ENCODE data around the gene VWDE.

The VWDE gene

DNA sequence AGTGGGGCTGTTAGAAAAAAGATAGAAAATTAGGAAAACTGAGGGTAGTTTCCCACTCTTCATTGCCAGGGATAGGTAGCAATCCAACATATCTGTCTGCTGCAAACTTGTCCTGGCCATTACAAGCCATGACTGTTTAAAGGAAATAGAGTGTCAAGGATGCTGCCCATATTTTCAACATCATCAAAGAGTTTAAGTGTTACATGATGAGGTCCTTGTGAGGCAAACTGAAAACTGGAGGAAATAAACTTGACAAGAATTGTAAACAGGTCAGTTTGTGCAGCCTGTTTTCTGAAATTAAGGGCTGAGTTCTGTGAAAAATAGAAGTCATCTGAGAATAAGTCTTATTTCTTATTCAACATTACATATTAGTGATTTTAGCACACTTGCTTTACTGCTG is 78.0 kb downstream of the VWDE start:
- no peak for DNase-seq

DNA sequence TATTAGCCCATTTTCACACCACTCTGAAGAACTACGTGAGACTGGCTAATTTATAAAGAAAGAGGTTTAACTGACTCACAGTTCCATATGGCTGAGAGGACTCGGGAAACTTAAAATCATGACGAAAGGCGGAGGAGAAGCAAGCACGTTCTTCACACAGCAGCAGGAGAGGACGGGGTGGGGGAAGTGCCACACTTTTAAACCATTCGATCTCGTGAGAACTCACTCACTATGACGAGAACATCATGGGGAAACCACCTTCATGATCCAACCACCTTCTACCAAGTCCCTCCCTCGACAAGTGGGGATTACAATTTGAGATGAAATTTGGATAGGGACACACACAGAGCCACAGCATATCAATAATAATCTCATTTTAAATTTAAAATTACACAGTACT is 80.2 kb downstream of the VWDE start:
- no peak for DNase-seq

DNA sequence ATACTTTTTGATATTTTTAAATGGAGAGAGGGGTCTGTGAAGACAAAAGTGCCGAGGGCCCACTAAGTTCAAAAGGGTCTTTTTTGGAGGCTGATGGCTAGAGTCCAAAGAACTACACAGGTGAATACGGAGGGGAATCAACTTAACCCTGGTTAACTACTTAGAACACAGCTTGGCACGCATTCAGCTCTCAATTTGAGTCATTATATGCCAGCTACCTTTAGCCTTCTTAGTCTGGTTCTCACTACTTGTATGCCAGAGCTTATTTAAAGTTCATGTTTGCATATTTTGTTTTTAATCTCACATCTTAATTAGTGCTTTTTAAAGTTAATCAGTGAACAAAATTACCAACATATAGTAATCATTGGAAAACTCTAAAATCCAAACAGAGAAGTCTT is 80.8 kb downstream of the VWDE start:
- no peak for DNase-seq

DNA sequence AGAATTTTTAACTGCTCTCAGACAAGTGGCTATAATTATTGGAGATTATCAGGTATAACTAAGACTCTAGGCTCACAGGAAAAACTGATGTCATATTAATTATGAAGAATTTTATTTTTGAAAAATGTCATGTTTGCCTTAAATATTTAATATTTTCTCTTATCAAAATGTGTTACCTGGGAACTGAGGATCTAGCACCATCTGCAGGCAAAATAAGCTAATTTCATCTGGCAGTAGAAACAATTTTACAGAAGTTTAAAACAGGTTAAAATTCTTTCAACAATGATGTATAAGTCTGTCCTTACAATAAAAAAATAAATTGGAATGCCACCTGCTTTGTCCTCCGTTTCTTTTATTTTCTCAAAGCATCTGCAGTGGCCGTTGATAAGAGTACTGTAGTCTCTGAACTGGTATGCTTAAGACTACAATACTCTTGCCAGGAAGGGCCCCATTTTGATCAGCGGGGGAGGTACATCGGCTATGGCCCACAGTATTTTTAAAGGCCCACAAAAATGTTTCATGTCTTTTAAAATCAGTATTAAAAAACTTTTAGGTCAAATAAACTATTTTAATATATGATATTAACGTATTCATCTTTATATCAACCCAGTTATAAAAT is 81.3 kb downstream of the VWDE start:
- no peak for DNase-seq

DNA sequence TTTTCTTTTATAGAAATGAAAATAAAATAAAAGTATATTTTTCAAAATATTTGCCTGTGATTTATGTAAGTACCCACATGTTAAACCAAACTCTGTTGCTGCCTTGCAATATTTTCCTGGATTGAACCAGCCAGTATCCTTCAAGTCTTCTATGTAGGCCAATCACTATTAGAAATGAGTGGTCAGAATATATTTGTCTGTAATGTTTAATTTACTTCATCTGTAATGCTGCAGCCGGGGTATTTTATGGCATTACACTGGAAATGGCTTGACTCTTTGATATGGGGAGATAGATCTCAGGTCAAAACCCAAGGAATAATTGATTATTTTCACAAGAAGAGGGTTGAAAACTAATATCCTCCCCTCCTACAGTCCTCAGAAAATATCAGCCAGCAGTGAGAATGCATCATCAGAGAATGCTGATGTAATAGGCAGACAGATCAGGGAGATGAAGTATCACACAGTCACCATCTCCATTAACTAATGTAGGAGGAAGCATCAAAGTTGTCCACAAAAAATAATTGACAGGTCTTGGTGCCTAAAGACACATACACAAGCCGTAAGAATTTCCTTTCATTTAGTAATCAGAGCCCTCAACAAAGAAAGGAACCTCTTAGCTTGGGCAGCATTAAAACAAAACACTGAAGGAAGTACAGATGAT is 82.5 kb downstream of the VWDE start:
- DNase-seq, result no peak

DNA sequence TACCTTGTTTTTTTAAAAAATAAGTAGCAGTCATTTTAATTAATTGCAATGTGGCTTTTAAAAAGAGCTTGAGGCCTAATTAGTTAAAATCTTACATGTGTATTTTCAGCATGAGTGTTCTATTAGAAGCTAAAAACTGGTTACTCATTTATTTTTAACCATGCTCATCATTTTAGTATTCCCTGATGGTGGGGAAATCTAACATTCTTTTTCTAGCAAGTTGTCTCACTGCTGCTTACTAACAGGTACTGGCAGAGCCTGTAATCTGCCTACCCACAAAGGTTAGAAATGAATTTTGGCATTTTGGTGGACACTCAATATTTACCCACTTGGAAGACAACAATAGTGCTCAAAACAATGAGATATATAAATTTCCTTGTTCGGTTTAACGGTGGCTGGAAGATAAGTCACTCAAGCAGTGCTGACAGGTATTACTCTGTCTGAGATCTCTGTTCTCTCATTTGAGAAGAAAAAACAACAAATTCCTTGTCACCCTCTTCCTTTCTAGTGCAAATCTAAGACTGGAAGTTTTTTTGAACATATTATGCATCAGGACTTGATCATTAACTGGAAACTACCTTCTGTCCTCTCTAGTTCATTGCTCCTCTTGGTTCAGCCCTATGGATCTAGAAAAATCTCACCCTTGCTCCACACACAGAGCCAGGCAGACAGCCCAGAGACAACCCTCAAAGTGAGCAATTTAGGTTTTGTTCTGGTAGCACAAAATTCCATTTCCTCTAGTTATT is 83.3 kb downstream of the VWDE start:
- DNase-seq, result no peak

DNA sequence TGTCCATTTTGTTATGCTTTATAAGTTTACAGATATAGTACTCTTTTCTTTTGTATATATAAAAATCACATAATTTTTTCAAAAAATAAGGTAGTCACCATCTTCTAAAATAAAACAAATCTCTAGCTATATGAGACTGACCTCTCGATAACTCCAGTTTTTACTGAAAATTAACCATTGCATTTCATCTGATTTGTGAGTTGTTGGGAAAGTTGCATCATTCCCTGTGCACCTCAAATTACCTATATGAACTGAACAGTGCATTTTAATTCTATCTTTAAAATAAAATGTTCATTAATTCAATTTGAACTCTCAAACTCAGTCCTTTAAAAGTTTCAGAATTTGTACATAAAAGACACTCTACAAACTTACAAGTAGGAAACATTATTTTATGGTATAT is 86.0 kb downstream of the VWDE start:
- DNase-seq, result no peak

DNA sequence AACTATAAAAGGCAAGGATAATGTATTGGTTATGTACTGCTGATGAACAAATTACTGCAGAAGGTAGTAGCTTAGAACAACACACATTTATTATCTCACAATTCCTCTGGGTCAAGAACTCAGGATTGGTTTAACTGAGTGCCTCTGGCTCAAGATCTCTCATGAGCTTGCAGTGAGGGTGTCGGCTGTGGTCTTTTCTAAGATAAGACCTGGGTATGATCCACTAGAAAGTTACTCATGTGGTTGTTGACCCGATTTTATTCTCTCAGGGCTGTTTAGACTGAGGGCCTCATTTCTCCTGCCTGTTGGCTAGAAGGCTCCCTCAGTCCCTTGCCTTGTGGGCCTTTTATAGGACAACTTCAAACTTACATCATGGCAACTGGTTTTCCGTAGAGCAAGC is 86.7 kb downstream of the VWDE start:
- no peak for DNase-seq

DNA sequence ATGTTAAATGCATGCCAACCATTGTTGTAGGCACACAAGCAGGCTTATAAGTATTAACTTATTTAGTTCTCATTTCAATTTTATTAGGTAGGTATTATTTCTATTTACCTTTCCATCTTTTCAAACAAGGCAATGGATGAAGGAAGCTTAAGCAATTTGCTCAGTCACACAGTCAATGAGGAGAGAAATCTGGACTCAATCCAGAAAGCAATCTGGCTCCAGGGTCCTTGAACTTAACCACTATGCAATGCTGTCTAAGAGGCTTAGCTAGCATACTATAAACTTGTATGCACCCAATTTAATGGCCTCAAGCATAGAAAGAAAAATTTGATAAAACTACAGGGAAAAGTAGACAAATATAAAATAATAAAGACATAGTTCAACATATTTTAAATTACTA is 88.6 kb downstream of the VWDE start:
- DNase-seq, result no peak

DNA sequence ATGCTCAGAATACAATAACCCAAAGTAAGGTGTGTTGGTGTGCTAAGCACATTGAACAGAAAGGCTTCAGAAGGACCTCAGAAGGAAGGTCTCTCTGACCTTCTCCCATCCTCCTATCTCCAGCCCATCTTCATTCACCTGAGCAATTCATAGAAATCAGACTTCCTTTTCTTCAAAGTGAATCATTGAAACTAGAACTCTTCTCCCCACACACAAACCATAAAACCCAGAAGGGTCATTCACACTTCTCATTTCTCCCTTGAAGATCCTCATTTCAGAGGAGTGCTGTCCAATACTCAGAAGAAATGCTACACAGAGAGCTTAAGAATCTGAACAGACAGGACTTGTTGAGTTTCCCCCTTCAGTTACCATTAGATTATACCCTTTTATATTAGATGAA is 89.5 kb downstream of the VWDE start:
- no peak for DNase-seq

DNA sequence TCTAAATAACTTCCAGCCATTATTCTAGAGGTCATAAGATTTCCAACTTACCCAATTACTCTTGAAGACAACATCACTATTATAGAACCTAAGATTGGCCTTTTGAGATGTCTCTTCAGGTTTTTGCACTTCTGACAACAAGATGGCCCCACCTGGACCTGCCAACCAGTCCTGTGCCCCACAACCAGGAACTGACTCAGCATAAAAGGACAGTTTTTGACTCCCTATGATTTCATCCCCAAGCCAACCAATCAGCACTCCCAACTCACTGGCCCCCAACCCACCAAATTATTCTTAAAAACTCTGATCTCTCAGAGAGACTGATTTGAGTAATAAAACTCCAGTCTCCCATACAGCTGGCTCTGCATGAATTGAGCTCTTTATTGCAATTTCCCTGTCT is 98.2 kb downstream of the VWDE start:
- no peak for DNase-seq

DNA sequence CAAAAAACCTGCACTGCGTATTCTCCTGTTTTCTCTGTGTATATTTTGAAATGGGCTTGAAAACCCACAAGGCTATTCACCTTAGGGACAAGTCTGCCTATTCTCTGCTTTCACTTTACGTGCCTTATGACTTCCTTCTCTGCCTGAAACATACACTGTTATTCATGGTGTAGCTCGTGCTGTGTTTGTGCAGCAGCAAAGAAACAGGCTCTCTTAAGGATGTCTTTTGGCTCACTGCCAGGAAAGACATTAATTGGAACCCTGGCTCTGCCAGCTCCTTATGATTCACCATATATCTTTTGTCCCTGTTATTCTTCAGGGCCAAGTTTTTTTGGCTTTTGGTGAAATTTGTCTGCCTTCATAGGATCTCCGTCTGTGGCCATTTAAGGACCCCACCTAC is 100.2 kb downstream of the VWDE start:
- DNase-seq, result no peak

DNA sequence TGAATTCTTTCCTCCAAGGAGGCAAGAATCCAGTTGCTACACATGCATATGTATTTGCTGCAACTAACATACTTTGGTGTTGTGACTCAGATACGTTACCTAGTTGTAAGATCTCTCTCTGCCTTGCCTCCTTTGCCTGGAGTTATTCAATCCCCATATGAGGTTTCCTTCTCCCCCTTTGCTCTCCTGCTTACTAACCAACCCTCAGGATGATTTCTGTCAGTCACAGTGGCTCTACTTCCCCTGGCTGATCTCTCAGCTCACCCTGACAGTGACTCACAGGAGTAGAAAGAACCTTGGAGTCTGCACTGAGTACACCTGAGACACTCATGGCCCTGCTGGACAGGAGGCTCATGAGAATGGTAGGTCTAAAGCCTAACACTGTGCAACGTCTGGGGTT is 100.6 kb downstream of the VWDE start:
- DNase-seq, result no peak

DNA sequence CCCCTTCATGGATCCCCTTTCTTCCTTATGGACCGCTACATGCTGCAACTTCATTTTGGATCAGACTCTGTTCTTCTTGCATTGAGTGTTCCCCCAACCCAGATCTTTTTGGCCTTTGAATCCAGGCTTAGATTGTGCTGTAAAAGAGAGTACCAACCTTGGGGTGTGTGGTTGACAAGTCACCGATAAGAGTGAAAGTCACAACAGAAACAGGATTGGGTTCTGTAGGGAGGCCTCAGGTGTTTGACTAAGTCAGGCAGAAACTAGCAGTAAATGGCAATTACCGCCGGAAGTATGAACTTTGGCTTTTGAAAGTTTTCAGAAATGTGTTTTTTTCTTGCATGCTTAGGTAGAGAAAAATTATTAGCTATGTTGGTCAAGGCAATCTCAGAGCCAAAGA is 103.2 kb downstream of the VWDE start:
- DNase-seq, result no peak

DNA sequence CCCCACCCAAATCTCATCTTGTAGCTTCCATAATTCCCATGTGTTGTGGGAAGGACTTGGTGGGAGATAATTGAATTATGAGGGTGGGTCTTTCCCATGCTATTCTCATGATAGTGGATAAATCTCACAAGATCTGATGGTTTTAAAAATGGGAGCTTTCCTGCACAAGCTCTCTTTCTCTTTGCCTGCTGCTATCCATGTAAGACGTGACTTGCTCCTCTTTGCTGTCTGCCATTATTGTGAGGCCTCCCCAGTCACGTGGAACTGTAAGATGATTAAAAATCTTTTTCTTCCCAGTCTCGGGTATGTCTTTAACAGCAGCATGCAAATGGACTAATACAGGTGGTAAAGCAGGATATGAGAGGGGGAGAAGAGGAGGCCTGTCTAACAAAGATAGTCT is 104.3 kb downstream of the VWDE start:
- no peak for DNase-seq

DNA sequence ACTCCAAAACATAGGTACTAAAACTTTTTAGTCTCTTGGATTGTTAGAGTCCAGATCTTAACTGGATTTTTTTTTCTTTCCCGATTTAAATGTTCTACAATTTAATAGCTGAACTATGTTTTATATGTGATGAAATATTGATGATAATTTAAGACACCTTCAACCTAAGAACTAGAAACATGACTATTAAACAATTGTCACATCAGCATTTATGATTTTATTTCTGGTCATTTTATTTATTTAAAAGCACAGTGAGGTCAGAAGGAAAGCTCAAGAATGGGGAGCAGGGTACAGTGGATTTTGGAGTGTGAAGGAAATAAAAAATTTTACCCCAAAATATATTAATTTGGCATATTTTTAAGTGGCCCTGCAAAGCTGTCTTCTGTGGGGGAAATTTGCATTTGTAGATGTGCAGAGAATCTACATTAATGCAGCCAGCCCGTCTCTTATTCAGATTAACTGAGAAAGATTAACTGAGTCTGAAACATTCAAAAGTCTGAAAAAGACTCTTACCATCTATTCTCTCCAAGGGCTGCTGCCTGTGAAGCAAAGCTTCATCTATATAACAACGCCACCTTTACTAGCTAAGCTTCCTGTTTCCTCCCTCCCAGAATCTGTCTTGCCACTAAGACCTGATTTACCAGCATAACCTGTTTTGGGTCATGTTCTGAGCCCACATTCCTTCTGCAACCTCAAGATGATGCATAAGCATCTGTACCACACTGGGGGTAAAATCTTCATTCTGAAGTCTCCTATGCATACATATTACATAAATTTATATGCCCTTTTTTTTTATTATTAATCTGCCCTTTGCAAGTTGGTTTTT is 106.2 kb downstream of the VWDE start:
- DNase-seq, result no peak

DNA sequence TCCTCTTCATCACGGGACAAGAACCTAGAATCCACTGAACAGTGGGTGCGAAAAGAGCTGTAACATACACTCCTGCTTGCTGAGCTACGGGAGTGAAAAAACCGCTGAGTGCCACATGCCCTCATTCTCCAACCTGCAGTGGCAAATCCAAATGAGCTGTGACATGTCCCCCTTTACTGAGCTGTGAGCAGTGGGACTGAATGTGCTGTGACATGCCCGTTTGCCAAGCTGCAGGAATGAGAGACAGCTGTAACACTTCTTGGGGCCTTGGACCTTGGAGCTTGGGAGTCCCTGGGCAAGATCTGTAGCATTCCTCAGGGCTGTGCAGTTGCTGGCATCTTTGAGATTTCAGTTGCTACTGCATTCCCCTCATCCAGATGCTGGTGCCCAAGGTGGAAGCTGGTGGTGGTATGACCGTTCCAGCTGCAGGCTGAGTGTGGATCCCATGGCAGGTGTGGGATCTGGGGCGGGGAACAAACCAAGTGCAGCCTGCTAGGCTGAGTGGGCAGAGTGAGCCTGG is 107.6 kb downstream of the VWDE start:
- DNase-seq, result no peak

DNA sequence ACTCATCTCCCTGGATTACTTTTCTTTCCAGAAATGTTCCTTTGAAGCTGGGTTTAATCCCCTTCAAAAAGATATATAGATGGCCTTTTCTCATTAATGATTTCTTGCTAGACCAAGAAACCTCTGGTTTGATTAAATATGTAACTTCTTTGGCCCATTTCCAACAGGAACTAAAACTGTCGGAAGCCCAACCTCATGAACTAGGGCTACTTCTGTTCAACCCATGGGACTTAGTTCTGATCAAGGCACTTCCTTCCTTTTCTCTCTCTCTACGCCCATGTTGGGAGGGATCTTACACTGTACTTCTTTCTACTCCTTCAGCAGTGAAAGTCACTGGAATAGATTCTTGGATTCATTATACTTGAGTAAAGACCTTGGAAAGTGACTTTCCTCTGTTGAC is 109.0 kb downstream of the VWDE start:
- no peak for DNase-seq

DNA sequence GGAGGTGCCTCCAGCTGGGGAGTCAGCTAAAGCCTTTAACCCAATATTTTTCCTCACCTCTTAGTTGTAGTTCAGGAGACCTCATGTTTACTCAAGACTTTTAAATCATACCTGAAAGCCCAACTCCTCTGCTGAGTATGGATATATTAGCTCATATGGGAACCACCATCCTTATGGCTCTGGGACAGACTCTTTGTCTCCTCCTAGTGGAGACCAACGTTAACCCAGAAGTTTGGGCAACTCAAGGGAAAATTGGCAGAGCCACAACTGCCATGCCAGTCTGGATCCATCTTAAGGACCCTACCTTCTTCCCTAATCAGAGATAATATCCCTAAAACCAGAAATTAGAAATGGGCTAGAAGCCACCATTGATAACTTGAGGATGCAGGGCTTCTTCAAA is 111.8 kb downstream of the VWDE start:
- DNase-seq, result no peak

DNA sequence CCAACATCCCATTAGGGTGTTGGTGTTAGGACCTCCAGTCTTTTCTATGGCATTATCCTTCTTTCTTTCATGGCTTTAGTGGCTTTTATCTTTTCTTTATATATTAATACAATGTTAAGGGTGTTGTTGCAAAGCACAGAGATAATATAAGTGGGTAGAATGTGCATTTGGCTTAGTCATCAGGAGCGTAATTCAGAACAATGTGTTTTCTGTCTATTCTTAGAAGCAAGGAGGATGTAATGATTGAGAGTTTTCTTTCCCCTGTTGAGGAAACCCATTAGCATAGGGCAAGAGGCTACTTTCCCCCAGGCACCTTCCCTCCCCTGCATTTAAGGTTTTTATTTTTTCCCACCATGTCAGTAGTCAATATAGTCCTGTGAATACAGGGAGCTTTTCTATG is 112.9 kb downstream of the VWDE start:
- no peak for DNase-seq

DNA sequence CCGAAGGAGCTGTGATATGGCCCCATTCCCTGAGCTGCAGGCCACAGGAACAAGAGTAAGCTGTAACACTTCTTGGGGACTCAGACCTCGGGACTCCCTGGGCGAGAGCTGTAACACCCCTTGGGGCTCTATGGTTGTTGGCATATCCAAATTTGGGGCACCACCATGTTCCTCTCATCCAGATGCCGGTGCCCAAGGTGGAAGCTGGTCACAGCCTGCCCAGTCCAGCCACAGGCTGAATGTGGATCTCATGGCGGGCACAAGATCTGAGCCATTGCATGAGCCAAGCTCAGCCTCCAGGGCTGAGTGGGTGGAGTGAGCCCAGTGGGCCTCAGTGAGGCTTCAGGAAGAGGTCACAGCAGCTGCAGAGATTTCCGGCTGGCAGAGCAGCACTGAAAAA is 113.7 kb downstream of the VWDE start:
- no peak for DNase-seq

DNA sequence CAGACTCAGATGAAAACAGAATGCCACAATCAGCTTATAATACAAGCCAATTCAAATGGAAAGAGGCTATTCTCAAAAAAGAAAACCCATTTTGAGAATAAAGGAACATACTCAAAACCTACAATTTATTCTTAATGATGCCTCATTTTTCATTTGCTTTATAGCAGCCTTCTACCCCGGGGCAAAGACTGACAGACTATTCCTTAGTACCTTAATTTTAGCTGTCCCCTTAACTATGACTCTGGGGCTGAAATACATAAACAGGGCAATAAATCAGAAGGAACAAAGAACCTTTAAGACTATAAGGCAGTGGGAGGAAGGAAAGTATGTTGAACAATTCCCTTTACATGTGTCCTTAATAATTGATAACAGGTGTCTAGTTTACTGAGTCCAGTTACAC is 115.8 kb downstream of the VWDE start:
- no peak for DNase-seq

DNA sequence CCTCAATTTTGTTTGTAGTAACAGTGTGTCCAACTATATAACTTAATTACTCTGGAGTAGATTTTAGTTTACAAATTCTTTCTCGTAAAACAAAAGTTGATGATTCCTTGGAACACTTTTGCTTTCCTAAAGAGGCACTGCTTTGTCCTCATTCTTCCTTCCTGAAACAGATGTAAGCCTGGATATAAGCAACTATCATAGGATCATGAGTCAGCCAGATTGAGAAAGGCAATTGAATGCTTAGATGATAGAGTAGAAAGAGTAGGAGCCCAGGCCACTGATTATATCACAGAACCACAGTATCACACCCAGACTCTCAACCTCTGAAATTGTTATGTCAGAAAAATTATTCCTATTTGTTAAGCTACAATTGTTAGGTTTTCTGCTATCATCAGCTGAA is 122.6 kb downstream of the VWDE start:
- no peak for DNase-seq
